Measurements from ENCODE around the gene PDGFRB.

PDGFRB gene

GRCh38 chr5:150181027-150181426, 25.4 kb upstream of the PDGFRB start:
- peaks cover 11% of the 10 kb centered on the region for H3K4me1 ChIP-seq (ENCODE audit: control insufficient read depth, low read depth, low read length)
- H3K27ac ChIP-seq (ENCODE audit: low read length) = no peak overlapping the region
- no peaks in the 10 kb centered on the region for H3K9me3 ChIP-seq (ENCODE audit: control insufficient read depth, low read depth, low read length)
- no peak overlapping the region for H3K4me3 ChIP-seq (ENCODE audit: low read length)
- H3K9ac ChIP-seq (ENCODE audit: low read length) = no peak overlapping the region
- H3K36me3 ChIP-seq (ENCODE audit: control insufficient read depth, low read depth, low read length) = no peaks in the 10 kb centered on the region
- H3K27me3 ChIP-seq (ENCODE audit: control insufficient read depth, insufficient read depth, low read length) = peaks cover 22% of the 10 kb centered on the region

GRCh38 chr5:150180241-150181026, 24.8 kb upstream of the PDGFRB start:
- Histone ChIP-seq H3K9me3 (ENCODE audit: control insufficient read depth, low read depth, low read length) (no peaks in the 10 kb centered on the region), H3K27me3 (ENCODE audit: control insufficient read depth, insufficient read depth, low read length) (peaks cover 18% of the 10 kb centered on the region), H3K4me1 (ENCODE audit: control insufficient read depth, low read depth, low read length) (peaks cover 5% of the 10 kb centered on the region), H3K4me3 (ENCODE audit: low read length) (no peak overlapping the region), H3K36me3 (ENCODE audit: control insufficient read depth, low read depth, low read length) (no peaks in the 10 kb centered on the region), H3K9ac (ENCODE audit: low read length) (no peak overlapping the region), H3K27ac (ENCODE audit: low read length) (no peak overlapping the region)

DNA sequence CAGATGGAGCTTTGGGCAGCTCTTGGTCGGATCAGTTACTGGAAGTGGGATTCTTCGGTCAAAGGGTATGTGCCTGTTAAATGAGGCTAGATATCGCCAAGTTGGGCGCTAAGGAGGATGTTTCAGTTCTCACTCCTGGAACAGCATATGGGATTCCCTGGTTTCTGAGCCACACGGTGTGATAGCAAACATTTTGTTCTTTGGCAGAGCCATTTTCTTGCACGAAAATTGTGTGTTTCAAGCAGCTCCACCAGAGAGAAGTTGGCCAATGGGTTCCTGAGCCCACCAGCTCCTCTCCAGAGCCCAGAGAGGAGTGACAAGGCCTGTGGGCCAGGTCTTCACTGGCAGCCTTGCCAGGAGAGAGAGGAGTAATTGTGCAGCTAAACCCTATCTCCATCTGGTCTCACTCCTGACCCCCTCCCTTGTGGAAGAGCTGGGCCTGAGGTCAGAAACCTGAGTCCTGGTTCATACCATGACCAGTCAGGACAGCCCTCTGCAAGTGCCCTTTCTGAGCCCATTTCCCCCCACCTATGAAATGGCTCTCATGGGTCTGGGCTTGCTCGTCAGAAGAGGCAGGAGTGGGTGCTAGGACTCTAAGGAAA, 23.5 kb upstream of the PDGFRB start:
- no peaks in the 10 kb centered on the region for H3K9me3 ChIP-seq (ENCODE audit: control insufficient read depth, low read depth, low read length)
- H3K27me3 ChIP-seq (ENCODE audit: control insufficient read depth, insufficient read depth, low read length) = peaks cover 6% of the 10 kb centered on the region
- H3K9ac ChIP-seq (ENCODE audit: low read length) = no peak overlapping the region
- H3K4me3 ChIP-seq (ENCODE audit: low read length) = no peak overlapping the region
- no peak overlapping the region for H3K27ac ChIP-seq (ENCODE audit: low read length)
- no peaks in the 10 kb centered on the region for H3K4me1 ChIP-seq (ENCODE audit: control insufficient read depth, low read depth, low read length)
- H3K36me3 ChIP-seq (ENCODE audit: control insufficient read depth, low read depth, low read length) = no peaks in the 10 kb centered on the region

GRCh38 chr5:150178262-150178661, 22.6 kb upstream of the PDGFRB start:
- no peak overlapping the region for H3K27ac ChIP-seq (ENCODE audit: low read length)
- H3K27me3 ChIP-seq (ENCODE audit: control insufficient read depth, insufficient read depth, low read length) = peaks cover 10% of the 10 kb centered on the region
- H3K36me3 ChIP-seq (ENCODE audit: control insufficient read depth, low read depth, low read length) = no peaks in the 10 kb centered on the region
- no peaks in the 10 kb centered on the region for H3K4me1 ChIP-seq (ENCODE audit: control insufficient read depth, low read depth, low read length)
- no peaks in the 10 kb centered on the region for H3K9me3 ChIP-seq (ENCODE audit: control insufficient read depth, low read depth, low read length)
- no peak overlapping the region for H3K9ac ChIP-seq (ENCODE audit: low read length)
- H3K4me3 ChIP-seq (ENCODE audit: low read length) = no peak overlapping the region

GRCh38 chr5:150177721-150178120, 22.1 kb upstream of the PDGFRB start:
- no peaks in the 10 kb centered on the region for H3K4me1 ChIP-seq (ENCODE audit: control insufficient read depth, low read depth, low read length)
- peaks cover 10% of the 10 kb centered on the region for H3K27me3 ChIP-seq (ENCODE audit: control insufficient read depth, insufficient read depth, low read length)
- no peaks in the 10 kb centered on the region for H3K9me3 ChIP-seq (ENCODE audit: control insufficient read depth, low read depth, low read length)
- no peak overlapping the region for H3K4me3 ChIP-seq (ENCODE audit: low read length)
- no peak overlapping the region for H3K9ac ChIP-seq (ENCODE audit: low read length)
- H3K27ac ChIP-seq (ENCODE audit: low read length) = no peak overlapping the region
- H3K36me3 ChIP-seq (ENCODE audit: control insufficient read depth, low read depth, low read length) = no peaks in the 10 kb centered on the region

- no peak overlapping the region for H3K9ac ChIP-seq (ENCODE audit: low read length)
- no peaks in the 10 kb centered on the region for H3K4me1 ChIP-seq (ENCODE audit: control insufficient read depth, low read depth, low read length)
- H3K4me3 ChIP-seq (ENCODE audit: low read length) = no peak overlapping the region
Observed at GRCh38 chr5:150176745-150177477, 21.3 kb upstream of the PDGFRB start.

GRCh38 chr5:150175536-150175935, 19.9 kb upstream of the PDGFRB start:
- H3K27me3 ChIP-seq (ENCODE audit: control insufficient read depth, insufficient read depth, low read length) = peaks cover 27% of the 10 kb centered on the region
- no peaks in the 10 kb centered on the region for H3K36me3 ChIP-seq (ENCODE audit: control insufficient read depth, low read depth, low read length)
- no peak overlapping the region for H3K27ac ChIP-seq (ENCODE audit: low read length)
- H3K4me1 ChIP-seq (ENCODE audit: control insufficient read depth, low read depth, low read length) = no peaks in the 10 kb centered on the region
- H3K9me3 ChIP-seq (ENCODE audit: control insufficient read depth, low read depth, low read length) = no peaks in the 10 kb centered on the region
- no peak overlapping the region for H3K9ac ChIP-seq (ENCODE audit: low read length)
- no peak overlapping the region for H3K4me3 ChIP-seq (ENCODE audit: low read length)

More at GRCh38 chr5:150176745-150177477, 21.3 kb upstream of the PDGFRB start:
- Histone ChIP-seq H3K36me3 (ENCODE audit: control insufficient read depth, low read depth, low read length) (no peaks in the 10 kb centered on the region), H3K9me3 (ENCODE audit: control insufficient read depth, low read depth, low read length) (no peaks in the 10 kb centered on the region), H3K27me3 (ENCODE audit: control insufficient read depth, insufficient read depth, low read length) (peaks cover 15% of the 10 kb centered on the region), H3K27ac (ENCODE audit: low read length) (no peak overlapping the region)

GRCh38 chr5:150175076-150175475, 19.4 kb upstream of the PDGFRB start:
- H3K4me1 ChIP-seq (ENCODE audit: control insufficient read depth, low read depth, low read length) = no peaks in the 10 kb centered on the region
- H3K36me3 ChIP-seq (ENCODE audit: control insufficient read depth, low read depth, low read length) = no peaks in the 10 kb centered on the region
- H3K27me3 ChIP-seq (ENCODE audit: control insufficient read depth, insufficient read depth, low read length) = peaks cover 31% of the 10 kb centered on the region
- H3K9ac ChIP-seq (ENCODE audit: low read length) = no peak overlapping the region
- no peak overlapping the region for H3K27ac ChIP-seq (ENCODE audit: low read length)
- H3K9me3 ChIP-seq (ENCODE audit: control insufficient read depth, low read depth, low read length) = no peaks in the 10 kb centered on the region
- no peak overlapping the region for H3K4me3 ChIP-seq (ENCODE audit: low read length)

GRCh38 chr5:150174285-150174684, 18.6 kb upstream of the PDGFRB start:
- Histone ChIP-seq H3K36me3 (ENCODE audit: control insufficient read depth, low read depth, low read length) (no peaks in the 10 kb centered on the region), H3K27me3 (ENCODE audit: control insufficient read depth, insufficient read depth, low read length) (peaks cover 39% of the 10 kb centered on the region), H3K9ac (ENCODE audit: low read length) (no peak overlapping the region), H3K9me3 (ENCODE audit: control insufficient read depth, low read depth, low read length) (no peaks in the 10 kb centered on the region), H3K27ac (ENCODE audit: low read length) (no peak overlapping the region), H3K4me3 (ENCODE audit: low read length) (no peak overlapping the region), H3K4me1 (ENCODE audit: control insufficient read depth, low read depth, low read length) (no peaks in the 10 kb centered on the region)

GRCh38 chr5:150173161-150173560, 17.5 kb upstream of the PDGFRB start:
- Histone ChIP-seq H3K27me3 (ENCODE audit: control insufficient read depth, insufficient read depth, low read length) (peaks cover 50% of the 10 kb centered on the region), H3K36me3 (ENCODE audit: control insufficient read depth, low read depth, low read length) (no peaks in the 10 kb centered on the region), H3K9me3 (ENCODE audit: control insufficient read depth, low read depth, low read length) (no peaks in the 10 kb centered on the region), H3K27ac (ENCODE audit: low read length) (no peak overlapping the region), H3K9ac (ENCODE audit: low read length) (no peak overlapping the region), H3K4me1 (ENCODE audit: control insufficient read depth, low read depth, low read length) (no peaks in the 10 kb centered on the region), H3K4me3 (ENCODE audit: low read length) (no peak overlapping the region)

DNA sequence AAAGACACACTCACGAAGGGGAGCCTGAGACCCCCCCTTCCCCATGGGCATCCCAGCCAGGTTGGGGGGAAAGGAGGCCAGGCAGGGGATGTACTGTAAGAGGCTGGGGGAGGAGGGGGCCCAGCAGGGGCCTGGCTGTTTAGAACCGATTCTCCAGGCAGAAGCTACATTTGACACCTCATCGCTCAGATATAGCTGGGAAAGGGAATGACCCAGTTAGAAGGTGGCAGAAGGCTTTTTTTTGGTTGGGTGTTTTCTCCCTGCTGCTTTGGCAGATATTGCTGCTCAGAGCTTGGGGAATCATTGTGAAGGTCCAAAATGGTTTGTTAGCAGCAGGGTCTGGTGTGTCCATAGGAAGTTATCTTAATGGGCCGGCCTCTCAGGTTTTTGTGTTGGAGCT, 16.9 kb upstream of the PDGFRB start:
- H3K27me3 ChIP-seq (ENCODE audit: control insufficient read depth, insufficient read depth, low read length) = peaks cover 56% of the 10 kb centered on the region
- no peak overlapping the region for H3K9ac ChIP-seq (ENCODE audit: low read length)
- H3K4me3 ChIP-seq (ENCODE audit: low read length) = no peak overlapping the region

More for the DNA sequence above, 16.9 kb upstream of the PDGFRB start:
- H3K9me3 ChIP-seq (ENCODE audit: control insufficient read depth, low read depth, low read length) = no peaks in the 10 kb centered on the region
- no peaks in the 10 kb centered on the region for H3K36me3 ChIP-seq (ENCODE audit: control insufficient read depth, low read depth, low read length)
- peaks cover under 1% of the 10 kb centered on the region for H3K4me1 ChIP-seq (ENCODE audit: control insufficient read depth, low read depth, low read length)
- no peak overlapping the region for H3K27ac ChIP-seq (ENCODE audit: low read length)

Data from iPS-18a (cell line).